HG02981 (cell line): ENCODE data around the gene DYSF.
"Not testable (repeated sequence)": the region's sequence is repeated elsewhere in the genome, so short reads cannot be mapped to it uniquely, and the experiment has no call there.

Source experiments
- ATAC-seq: cut with Tn5 transposase; IDR thresholded peaks from one replicate; pipeline ENCODE4 v1.9.1; 2021; ENCODE audit warnings: mild to moderate bottlenecking, moderate library complexity; ENCODE audit not compliant: unreplicated experiment

Gene DYSF

GRCh38 chr2:71631411-71631931, 178.1 kb downstream of the DYSF start:
- ATAC-seq: no peak

DNA sequence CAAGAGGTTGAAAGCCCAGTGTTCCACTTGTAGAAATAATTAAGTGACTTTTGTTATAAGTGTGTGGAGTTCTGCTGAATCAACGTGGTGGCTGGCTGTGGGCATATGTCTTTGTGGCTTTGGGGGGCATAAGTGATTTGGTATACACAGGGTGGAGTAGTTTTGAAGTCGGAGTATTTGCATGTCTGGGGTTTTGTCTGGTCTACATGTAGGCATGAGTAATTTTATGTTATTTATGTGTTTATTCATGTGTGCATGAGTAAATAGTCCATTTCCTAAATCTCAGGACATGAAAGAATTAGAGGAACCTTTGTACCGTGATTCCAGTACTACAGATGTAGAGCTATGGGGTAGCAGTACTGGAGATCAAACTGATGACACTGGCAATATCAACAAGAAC, 179.7 kb downstream of the DYSF start:
- ATAC-seq: no peak

GRCh38 chr2:71634567-71634966, 181.2 kb downstream of the DYSF start:
- no peak for ATAC-seq

DNA sequence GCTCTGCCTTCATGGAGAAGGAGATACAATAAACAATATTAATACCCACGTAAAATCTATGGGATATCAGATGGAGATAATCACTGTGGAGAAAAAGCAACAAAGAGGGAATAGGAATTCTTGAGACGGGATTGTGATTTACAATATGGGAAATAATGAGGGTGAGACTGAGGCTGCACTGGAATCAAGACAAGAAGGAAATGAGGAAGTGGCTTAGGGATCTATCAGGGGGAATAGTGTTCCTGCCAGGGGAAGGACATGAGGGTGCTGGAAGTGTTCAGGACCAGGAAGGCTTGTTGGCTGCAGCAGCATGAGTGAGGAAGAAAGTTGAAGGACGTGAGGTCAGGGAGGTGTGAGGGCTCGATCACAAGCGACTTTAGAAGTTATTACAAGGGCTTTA, 182.4 kb downstream of the DYSF start:
- no peak for ATAC-seq

GRCh38 chr2:71637168-71637567, 183.8 kb downstream of the DYSF start:
- ATAC-seq: no peak

GRCh38 chr2:71637736-71638135, 184.4 kb downstream of the DYSF start:
- ATAC-seq: no peak

DNA sequence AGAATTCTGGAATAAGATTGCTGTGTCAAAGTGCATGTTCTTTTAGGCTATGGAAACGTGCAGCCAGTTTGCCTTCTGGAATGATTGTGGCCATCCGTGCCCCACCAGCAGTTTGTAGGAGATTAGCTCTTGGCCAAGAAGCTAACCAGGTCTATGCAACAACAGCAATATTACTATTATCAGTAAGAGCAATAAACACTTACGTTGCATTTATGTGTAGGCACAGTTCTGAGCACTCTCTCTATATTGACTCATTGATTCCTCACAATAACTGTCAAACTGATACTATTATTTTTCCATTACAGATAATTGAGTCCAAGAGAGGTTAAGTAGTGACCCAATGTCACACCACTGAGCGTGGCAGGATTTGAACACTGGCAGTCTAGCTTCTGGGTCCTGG, 186.4 kb downstream of the DYSF start:
- no peak for ATAC-seq

DNA sequence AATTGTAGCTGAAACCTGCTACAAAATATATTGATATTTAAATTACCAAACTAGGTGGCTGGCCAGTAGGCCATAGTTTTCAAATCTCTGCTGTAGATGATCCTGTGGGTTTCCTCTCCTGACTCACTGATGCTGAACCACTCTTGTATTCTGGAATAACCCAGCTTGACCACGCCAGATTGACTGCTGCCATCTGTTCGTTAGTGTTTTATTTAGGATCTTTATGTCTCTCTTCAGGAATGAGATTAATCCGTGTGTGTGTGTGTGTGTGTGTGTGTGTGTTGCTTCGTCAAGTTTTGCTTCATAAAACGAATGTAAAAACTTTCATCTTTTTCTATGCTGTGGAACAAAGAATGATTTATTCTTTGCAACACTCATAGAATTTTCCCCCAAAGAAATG, 187.1 kb downstream of the DYSF start:
- no peak for ATAC-seq

DNA sequence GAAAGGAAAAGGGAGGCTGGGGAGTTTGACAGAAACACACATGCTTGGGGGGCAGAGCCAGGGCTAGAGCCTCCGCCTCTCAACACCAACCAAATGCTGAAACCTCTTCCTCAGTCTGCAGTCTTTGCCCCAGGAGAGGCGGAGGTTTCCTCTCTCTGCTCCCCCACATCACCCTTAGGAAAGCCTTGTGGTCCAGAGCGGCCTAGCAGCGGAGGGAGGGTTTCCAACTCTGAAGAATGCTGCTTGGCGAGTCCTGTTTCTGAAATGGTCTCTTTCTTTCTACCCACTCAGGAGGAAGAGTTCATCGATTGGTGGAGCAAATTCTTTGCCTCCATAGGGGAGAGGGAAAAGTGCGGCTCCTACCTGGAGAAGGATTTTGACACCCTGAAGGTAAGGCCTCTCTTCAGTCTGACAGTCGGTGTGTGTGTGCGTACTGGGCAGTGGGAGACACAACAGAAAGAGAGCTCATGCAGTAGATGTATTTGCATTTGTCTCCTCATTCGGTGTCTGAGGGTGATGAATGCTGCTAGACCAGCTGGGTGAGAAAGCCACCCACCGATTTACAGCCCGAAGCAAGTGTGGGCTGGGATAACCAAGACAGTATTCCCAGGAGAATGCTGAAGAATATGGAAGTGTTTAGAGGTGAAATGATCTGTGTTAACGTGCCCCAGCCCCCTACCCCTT, 190.5 kb downstream of the DYSF start:
- ATAC-seq: no peak

DNA sequence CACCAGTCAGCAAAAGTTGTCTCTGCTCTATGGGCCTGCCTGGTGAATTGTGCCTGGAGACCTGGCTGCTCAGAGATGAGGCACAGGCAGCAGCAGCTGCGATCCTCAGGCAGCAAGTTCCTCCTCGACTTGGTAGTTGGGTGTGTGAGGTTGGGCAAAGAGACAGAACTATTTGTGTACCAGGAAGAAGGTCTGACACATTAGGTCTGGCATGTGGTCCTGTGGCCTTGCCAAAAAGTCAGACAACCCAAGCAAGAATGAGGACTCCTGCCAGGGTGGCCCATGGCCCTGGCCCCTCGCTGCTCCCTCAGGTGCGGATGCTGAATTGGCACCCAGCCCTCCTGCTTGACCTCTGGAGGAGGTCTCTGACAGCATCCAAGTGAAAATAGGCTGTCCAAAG, 192.7 kb downstream of the DYSF start:
- no peak for ATAC-seq

GRCh38 chr2:71647356-71647755, 194.0 kb downstream of the DYSF start:
- no peak for ATAC-seq

DNA sequence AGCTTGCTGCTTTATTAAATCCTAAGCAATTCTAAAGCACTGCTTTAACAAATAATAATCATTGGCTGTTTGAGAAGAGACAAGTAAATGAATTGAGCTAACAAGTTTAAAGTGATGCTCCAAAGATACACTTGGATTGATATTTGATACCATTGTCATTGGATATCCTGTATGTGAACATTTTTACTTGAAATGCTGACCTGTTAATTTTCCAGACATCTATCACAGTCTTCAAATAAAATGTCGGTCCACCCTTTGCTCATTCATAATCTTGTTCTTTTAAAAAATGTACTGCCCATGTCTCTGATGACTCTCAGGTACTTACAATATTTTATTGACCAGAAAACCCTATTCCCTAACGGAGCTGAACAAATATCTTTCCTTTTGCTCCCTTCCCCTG, 202.1 kb downstream of the DYSF start:
- no peak for ATAC-seq

- not testable (repeated sequence) for ATAC-seq
Measured at GRCh38 chr2:71658256-71658655, 204.9 kb downstream of the DYSF start.

DNA sequence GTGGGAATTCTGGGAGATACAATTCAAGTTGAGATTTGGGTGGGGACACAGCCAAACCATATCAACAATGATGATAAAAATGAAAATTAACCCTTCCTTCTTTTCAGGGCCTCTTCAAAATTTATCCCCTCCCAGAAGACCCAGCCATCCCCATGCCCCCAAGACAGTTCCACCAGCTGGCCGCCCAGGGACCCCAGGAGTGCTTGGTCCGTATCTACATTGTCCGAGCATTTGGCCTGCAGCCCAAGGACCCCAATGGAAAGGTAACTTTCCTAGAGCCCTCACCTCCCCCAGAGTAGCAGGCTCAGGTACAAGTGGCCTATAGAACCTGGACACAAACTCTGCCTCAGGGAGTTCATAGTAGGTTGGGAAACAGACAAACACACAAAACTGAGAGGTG, 205.4 kb downstream of the DYSF start:
- ATAC-seq: no peak

DNA sequence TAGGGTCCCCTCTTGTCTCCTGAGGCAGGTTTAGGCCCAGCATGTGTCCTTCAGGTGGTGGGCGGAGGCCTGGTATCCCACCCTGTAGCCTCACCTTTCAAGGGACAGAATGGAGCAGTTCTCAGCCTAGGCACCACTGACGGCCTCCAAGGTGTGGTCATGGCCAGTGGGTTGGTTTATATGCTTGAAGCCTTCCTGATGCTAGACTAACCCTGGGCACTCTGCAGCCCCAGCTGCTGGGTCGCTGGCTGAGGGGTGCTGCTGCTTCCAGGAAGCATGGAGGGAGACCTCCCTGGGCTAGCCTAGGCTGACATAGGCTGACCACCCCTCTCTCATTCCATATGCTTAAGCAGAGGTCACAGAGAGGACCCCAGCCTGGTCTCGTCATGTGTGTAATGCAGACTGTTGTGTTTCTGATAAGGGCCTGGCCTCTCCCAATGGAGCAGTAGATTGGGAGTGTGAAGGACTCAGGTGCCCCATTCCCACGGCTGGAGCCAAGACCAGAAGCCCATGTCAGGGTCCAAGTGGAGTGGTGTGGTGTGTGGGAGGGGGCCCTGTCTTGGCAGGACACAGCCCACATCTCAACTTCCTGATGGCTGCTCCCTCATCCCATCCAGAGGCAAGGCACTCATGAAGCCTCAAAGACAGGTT, 206.6 kb downstream of the DYSF start:
- ATAC-seq: no peak

- ATAC-seq: no peak
Measured at GRCh38 chr2:71661782-71662181, 208.4 kb downstream of the DYSF start.

GRCh38 chr2:71662665-71663394, 209.5 kb downstream of the DYSF start:
- no peak for ATAC-seq

GRCh38 chr2:71664161-71664560, 210.8 kb downstream of the DYSF start:
- no peak for ATAC-seq

- no peak for ATAC-seq
Measured at GRCh38 chr2:71665168-71666093, 212.1 kb downstream of the DYSF start.

GRCh38 chr2:71666094-71666474, 212.7 kb downstream of the DYSF start:
- no peak for ATAC-seq
